Upper lobe of left lung (tissue), 4 donors: ENCODE results near the gene GALK2.

ENCODE experiments used
- CTCF ChIP-seq, 6 experiments: fragments of 450-650 bp in 4 of 6; fragments of 200-600 bp in 2 of 6; sonication (generic) in 2 of 6; IDR thresholded peaks; one replicate each; pipeline ENCODE4 v1.5.1; 2016 to 2019; ENCODE audit warnings: antibody characterized with exemption in 6 of 6
- EP300 ChIP-seq, 4 donors: sonication (generic); formaldehyde crosslinking; IDR thresholded peaks; one replicate each; pipeline ENCODE4 v1.5.1; 2017; ENCODE audit warnings: antibody characterized with exemption in 4 of 4, control low read depth in 2 of 4
- POLR2A ChIP-seq, 4 donors: fragments of 450-650 bp; IDR thresholded peaks; one replicate each; pipeline ENCODE4 v1.5.1; 2016 to 2017; ENCODE audit warnings: antibody characterized with exemption in 4 of 4, mild to moderate bottlenecking in 2 of 4
- POLR2AphosphoS5 ChIP-seq, 2 donors: sonication (generic); formaldehyde crosslinking; IDR thresholded peaks; one replicate each; pipeline ENCODE4 v1.5.1; 2017; ENCODE audit warnings: antibody characterized with exemption in 2 of 2

GRCh38 chr15:49297584-49297983 is 127.5 kb downstream of the GALK2 start:
- no peak for TF ChIP-seq CTCF (IDR thresholded peaks at IDR 0.05)
- TF ChIP-seq POLR2A (IDR thresholded peaks at IDR 0.05), result no peak
- TF ChIP-seq POLR2AphosphoS5 (IDR thresholded peaks at IDR 0.05), result no peak
- no peak for TF ChIP-seq EP300 (IDR thresholded peaks at IDR 0.05)
